ENCODE measurements around the gene ROS1.

DNA sequence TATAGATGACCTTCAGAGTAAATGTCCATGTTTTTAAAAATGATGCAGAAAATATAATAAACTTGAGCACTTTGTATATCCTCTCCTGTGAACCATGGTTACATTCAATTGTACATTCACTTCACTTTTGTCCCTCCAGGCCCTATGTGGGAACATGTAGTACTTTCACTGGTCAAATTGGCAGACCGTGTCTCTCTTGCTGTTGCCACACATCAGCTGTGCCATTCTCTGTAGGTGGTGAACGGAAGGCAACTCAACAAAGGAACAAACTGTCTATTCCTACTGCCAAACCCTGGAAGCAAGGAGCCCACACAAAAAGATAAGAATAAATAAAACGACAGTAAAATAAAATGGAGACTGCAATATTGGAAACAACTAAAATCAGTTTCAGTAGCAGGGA, 2.0 kb downstream of the ROS1 start:
- TF ChIP-seq, protein P1, sequence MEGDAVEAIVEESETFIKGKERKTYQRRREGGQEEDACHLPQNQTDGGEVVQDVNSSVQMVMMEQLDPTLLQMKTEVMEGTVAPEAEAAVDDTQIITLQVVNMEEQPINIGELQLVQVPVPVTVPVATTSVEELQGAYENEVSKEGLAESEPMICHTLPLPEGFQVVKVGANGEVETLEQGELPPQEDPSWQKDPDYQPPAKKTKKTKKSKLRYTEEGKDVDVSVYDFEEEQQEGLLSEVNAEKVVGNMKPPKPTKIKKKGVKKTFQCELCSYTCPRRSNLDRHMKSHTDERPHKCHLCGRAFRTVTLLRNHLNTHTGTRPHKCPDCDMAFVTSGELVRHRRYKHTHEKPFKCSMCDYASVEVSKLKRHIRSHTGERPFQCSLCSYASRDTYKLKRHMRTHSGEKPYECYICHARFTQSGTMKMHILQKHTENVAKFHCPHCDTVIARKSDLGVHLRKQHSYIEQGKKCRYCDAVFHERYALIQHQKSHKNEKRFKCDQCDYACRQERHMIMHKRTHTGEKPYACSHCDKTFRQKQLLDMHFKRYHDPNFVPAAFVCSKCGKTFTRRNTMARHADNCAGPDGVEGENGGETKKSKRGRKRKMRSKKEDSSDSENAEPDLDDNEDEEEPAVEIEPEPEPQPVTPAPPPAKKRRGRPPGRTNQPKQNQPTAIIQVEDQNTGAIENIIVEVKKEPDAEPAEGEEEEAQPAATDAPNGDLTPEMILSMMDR (IDR thresholded peaks at IDR 0.05) = no peak
- TF ChIP-seq POLR2AphosphoS5 (IDR thresholded peaks at IDR 0.05; ENCODE audit: insufficient read depth in 1 of 2, low read depth in 1 of 2) (no peak), POLR2A (IDR thresholded peaks at IDR 0.05) (no peak)

Measured in vagina (tissue), 2 donors.